Neural cell (in vitro differentiated cells): Measurements from ENCODE around the gene ICA1L.

Source experiments
- EP300 ChIP-seq: fragments of 450-650 bp; conservative IDR thresholded peaks from 2 replicates; pipeline ENCODE4 v1.6.1; 2014; ENCODE audit warnings: antibody characterized with exemption, mild to moderate bottlenecking, moderate library complexity; ENCODE audit not compliant: poor library complexity, severe bottlenecking
- EZH2 ChIP-seq: fragments of 200-600, 300-800 bp; shearing (Covaris generic), sonication (generic); IDR thresholded peaks from 2 replicates; pipeline ENCODE4 v1.6.1; 2014; ENCODE audit warnings: antibody characterized with exemption, low read length, borderline replicate concordance, mild to moderate bottlenecking; ENCODE audit not compliant: insufficient read depth, poor library complexity, severe bottlenecking
- MXI1 ChIP-seq: fragments of 450-650 bp; conservative IDR thresholded peaks from 2 replicates; pipeline ENCODE4 v1.6.1; 2014; ENCODE audit warnings: antibody characterized with exemption, mild to moderate bottlenecking; ENCODE audit not compliant: poor library complexity, severe bottlenecking
- POLR2AphosphoS5 ChIP-seq: IDR thresholded peaks from 2 replicates; pipeline ENCODE4 v1.6.1; 2012
- RAD21 ChIP-seq: fragments of 450-650 bp; conservative IDR thresholded peaks from 2 replicates; pipeline ENCODE4 v1.6.1; 2014; ENCODE audit warnings: antibody characterized with exemption, mild to moderate bottlenecking, moderate library complexity
- SMC3 ChIP-seq: fragments of 450-650 bp; conservative IDR thresholded peaks from 2 replicates; pipeline ENCODE4 v1.6.1; 2014; ENCODE audit warnings: antibody characterized with exemption, mild to moderate bottlenecking, moderate library complexity; ENCODE audit not compliant: poor library complexity
- TAF1 ChIP-seq: IDR thresholded peaks from 2 replicates; pipeline ENCODE4 v1.6.1; 2012; ENCODE audit warnings: low read depth
- TF ChIP-seq, protein P1 (sequence below): fragments of 450-650 bp; IDR thresholded peaks from 2 replicates; pipeline ENCODE4 v1.5.1; 2014; ENCODE audit warnings: antibody characterized with exemption, mild to moderate bottlenecking, moderate library complexity; ENCODE audit not compliant: poor library complexity, severe bottlenecking
- TF ChIP-seq, protein P2 (sequence below): IDR thresholded peaks from 2 replicates; pipeline ENCODE4 v1.6.1; 2012; ENCODE audit warnings: borderline replicate concordance

DNA sequence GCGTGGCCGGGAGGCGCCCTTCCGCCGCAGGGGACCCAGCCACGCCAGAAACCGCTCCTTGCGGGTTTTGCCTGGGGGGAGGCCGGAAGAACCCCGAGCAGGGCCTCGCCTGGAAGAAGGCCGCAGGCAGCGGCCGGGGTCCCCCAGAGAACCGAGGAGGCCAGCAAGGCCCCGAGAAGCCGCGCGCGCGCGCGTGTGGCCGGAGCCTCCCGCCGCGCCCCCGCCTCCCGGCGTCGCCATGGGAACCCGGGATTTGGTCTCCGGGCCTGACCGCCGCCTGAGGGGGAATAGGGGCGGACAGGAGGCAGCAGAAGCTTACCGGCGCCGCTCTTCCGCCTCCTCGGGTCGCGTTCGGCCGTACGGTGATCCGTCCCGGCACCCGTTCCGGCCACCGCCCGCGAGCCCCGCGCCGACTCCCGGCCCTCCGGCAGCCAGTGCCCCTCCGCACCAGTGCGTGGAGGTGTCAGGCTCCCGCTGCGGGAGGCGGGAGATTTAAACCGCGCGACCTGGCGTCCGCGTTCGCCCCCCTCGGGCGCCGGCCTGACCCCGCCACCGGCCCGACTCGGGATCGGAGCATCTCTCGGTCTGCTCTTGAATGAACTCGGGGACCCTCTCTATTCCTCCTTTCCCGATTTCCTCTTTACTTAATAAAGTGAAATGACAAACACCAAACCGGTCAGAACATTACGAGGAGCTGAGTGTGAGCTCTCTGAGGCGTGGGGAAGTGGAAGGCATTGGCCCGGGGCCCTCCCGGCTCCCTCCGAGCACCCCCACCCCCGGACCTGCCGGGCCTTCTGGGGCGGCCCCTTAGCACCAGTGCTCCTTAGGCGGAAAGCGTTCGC is at the start of gene ICA1L:
- TF ChIP-seq, protein P1, sequence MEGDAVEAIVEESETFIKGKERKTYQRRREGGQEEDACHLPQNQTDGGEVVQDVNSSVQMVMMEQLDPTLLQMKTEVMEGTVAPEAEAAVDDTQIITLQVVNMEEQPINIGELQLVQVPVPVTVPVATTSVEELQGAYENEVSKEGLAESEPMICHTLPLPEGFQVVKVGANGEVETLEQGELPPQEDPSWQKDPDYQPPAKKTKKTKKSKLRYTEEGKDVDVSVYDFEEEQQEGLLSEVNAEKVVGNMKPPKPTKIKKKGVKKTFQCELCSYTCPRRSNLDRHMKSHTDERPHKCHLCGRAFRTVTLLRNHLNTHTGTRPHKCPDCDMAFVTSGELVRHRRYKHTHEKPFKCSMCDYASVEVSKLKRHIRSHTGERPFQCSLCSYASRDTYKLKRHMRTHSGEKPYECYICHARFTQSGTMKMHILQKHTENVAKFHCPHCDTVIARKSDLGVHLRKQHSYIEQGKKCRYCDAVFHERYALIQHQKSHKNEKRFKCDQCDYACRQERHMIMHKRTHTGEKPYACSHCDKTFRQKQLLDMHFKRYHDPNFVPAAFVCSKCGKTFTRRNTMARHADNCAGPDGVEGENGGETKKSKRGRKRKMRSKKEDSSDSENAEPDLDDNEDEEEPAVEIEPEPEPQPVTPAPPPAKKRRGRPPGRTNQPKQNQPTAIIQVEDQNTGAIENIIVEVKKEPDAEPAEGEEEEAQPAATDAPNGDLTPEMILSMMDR: peak; percentile 22
- no peak for TF ChIP-seq POLR2AphosphoS5
- TF ChIP-seq MXI1: peak; percentile 92
- TF ChIP-seq, protein P2, sequence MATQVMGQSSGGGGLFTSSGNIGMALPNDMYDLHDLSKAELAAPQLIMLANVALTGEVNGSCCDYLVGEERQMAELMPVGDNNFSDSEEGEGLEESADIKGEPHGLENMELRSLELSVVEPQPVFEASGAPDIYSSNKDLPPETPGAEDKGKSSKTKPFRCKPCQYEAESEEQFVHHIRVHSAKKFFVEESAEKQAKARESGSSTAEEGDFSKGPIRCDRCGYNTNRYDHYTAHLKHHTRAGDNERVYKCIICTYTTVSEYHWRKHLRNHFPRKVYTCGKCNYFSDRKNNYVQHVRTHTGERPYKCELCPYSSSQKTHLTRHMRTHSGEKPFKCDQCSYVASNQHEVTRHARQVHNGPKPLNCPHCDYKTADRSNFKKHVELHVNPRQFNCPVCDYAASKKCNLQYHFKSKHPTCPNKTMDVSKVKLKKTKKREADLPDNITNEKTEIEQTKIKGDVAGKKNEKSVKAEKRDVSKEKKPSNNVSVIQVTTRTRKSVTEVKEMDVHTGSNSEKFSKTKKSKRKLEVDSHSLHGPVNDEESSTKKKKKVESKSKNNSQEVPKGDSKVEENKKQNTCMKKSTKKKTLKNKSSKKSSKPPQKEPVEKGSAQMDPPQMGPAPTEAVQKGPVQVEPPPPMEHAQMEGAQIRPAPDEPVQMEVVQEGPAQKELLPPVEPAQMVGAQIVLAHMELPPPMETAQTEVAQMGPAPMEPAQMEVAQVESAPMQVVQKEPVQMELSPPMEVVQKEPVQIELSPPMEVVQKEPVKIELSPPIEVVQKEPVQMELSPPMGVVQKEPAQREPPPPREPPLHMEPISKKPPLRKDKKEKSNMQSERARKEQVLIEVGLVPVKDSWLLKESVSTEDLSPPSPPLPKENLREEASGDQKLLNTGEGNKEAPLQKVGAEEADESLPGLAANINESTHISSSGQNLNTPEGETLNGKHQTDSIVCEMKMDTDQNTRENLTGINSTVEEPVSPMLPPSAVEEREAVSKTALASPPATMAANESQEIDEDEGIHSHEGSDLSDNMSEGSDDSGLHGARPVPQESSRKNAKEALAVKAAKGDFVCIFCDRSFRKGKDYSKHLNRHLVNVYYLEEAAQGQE: no peak
- no peak for TF ChIP-seq TAF1
- TF ChIP-seq EP300: peak; percentile 45
- no peak for TF ChIP-seq EZH2
- peak; percentile 22 for TF ChIP-seq RAD21
- no peak for TF ChIP-seq SMC3
